NOMO-1 (cell line): Measurements from ENCODE around the gene EIF2B2.

ENCODE experiments used
- DNase-seq, 2 experiments: peaks; one replicate each; lab custom pipeline; 2025; ENCODE audit not compliant: unreplicated experiment in 2 of 2; lab: John Stamatoyannopoulos, UW

EIF2B2 gene

DNA sequence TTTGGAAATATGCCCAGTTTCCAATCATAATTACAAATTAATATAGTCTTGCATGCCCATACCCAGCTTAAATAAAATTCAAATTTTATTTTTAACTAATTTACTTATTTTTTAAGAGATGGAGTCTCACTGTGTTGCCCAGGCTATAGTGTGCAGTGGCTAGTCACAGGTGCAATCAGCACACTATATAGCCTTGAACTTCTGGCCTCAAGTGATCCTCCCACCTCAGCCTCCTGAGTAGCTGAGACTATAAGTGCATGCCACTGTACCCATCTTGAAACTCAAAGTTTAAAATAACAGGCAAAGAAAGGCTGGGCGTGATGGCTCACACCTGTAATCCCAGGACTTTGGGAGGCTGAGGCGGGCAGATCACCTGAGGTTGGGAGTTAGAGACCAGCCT is 38.2 kb downstream of the EIF2B2 start:
- no peak for DNase-seq

DNA sequence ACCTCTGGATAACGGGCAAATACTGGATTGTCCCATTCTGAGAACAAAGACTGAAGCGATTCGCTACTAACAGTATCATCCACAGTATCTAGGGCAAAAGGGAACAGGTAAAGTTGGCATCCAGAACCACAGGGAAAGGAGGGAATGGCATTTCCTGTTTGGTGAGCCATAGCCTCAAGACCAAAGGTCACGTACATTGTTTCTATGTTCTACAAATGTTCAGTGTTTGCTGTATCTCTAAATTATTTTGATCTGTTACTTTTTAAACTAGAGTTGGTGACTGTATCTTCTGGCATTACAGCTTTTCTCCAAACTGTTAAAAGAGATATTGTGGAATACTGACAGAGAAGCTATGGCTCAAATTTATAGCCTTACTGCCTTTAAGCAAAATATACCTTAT is 38.9 kb downstream of the EIF2B2 start:
- no peak for DNase-seq

DNA sequence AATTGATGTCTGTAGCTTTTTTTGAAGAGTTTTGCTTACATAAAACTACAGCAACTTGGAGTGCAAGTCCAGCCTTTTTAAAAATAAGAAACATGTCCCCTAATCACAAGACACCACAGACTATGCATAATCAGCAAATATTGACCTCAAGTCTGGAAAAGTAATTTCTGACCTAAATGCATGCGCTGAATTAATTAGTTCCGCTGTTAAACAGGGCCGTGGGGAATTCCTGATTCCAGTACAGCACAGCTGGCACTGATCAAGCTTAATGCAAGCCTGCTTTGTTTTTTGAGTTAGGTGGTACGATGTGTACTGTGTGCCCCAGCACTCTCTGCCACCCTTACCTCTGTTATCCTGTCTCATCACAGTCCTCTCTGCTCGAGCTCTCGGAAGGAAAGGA is 39.3 kb downstream of the EIF2B2 start:
- no peak for DNase-seq

DNA sequence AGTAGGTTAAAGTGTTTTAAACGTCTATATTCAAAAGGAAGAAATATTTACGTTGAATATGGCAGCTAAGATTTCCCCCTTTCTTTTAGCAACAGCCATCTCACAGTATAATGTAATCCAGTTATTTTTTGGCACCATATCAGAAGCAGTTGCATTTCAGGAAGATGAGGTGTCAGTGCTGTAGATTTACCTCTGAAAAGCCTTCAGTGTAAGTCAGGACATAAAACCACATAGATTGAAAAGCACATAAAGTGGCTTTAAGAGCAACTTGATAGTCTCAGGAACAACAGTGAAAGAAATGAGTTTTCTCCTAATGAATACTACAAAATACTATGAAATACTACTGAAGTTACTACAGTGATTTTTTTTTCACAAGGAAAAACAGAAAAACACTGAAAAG is 41.6 kb downstream of the EIF2B2 start:
- no peak for DNase-seq

DNA sequence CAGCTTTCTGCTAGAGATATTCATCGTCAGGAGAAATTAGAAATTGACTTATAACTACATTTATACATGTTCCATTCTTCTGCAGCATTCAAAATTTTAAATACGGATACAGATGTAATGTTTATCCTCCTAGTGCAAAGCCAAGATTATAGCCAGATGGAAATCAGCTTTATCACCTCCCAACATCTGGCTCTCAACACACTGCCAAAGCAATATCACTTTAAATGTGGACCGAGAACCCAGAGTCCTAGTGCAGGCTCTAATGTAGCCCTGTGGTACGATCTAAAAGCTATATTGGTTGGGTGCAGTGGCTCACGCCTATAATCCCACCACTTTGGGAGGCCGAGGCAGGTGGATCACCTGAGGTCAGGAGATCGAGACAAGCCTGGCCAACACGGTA is 42.0 kb downstream of the EIF2B2 start:
- no peak for DNase-seq

DNA sequence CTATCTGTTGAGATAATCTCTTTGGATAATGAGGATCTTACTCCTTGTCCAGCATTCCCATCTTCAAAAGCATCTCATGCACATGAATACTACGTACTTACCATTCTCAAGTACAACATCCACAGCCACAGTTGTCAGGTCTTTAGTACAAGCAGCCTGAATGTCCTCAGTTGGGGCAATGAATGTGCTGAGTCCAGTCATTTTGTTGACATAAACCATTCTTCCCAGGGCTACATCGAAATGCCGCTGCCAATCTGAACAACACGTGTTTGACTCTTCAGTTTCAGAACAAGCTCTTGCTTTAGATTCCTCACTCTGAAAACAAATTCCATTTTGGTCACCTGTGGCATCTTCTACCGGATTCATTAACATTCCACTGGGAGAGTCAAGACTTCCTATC is 43.6 kb downstream of the EIF2B2 start:
- DNase-seq, result no peak

DNA sequence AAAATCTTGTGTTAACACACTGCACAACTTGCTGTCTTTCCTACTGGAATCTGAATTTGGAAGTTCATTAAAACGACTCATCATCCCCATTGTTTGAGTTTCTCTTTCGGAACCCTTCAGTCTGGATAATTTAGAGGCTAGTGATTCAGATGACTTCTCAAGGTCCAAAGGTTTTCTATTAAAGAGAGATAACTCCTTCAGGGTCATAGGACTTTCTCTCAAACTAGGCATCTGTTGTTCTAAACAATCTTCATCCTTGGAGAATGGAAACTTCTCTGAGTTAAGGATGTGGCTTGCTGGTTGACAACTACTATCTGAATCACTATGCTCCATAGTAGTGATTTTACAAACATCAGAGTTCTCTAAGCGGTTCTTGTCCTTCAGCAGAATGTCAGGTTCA is 44.2 kb downstream of the EIF2B2 start:
- DNase-seq, result no peak

DNA sequence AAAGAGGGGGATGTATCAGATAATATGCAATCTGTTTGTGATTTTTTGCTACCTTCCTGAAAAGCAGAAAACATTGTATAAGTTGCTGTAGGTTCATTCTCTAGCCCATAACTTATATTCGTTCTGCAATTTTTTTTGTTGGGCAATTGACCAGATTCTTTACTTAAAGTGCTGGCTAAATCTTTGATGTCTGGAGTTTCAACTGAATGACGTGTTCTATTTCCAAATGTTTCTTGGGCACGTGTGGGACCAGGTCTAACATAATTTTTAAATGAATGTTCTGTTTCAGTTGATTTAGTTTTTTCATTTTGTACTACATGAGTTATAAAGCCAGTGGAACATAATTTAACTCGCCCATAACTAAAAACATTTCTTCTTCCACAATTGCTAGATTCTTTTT is 44.8 kb downstream of the EIF2B2 start:
- DNase-seq, result no peak

DNA sequence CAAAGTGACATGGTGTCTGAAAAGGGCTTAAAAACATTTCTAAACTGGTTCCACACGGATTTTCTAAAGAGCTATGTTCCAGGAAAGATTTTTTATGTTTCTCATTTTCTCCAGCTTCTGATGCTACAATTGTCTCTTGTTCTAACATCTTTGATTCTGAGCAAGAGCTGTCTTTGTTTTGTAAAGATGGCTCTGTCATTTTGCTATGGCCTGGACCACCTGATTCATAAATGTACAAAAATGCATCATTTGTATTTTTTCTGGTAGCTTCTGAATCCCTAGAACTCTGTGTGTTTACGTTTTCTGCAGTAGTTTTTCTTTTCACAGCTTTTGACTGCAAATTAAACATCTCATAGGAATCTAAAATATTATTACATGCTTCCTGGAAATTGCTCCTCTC is 45.4 kb downstream of the EIF2B2 start:
- no peak for DNase-seq

DNA sequence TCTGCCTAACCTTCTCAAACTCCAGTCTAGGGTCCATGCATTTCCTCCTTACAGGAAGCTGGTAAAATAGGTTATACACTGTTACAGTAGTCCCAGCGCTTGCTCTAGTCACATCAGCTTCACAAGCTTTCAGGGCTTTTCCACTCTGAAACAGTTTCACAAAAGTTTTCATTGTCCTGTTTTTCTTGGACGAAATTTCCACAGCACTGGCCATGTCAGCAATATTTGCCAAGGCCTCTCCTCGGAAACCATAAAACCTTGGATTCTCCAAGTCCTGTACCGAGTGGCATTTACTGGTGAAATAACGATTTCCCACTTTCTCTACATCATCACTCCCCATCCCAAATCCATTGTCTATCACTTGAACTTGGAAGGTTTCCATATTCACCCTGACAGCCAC is 46.4 kb downstream of the EIF2B2 start:
- DNase-seq, result no peak

DNA sequence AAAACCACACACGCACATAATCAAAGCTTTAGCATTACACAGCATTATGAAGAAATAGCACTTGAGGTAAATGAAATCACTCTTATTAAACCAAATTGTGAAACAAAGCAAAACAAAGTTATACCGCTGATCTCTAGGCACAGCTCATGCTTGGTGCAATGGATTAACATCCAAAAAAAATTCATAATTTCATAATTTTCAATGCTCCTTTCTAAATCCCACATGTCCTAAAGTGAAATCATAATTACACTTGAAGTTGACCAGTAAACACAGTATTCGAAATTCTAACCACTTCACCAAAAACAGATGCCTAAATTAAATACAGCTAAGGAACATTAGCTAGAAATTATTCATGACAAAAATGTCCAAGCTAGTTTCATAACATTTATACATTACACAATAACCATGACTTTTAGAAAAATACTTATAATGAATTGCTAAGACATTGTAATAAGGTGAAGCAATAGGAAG is 47.0 kb downstream of the EIF2B2 start:
- peak in 1 of 2 experiments; percentile 45 for DNase-seq

DNA sequence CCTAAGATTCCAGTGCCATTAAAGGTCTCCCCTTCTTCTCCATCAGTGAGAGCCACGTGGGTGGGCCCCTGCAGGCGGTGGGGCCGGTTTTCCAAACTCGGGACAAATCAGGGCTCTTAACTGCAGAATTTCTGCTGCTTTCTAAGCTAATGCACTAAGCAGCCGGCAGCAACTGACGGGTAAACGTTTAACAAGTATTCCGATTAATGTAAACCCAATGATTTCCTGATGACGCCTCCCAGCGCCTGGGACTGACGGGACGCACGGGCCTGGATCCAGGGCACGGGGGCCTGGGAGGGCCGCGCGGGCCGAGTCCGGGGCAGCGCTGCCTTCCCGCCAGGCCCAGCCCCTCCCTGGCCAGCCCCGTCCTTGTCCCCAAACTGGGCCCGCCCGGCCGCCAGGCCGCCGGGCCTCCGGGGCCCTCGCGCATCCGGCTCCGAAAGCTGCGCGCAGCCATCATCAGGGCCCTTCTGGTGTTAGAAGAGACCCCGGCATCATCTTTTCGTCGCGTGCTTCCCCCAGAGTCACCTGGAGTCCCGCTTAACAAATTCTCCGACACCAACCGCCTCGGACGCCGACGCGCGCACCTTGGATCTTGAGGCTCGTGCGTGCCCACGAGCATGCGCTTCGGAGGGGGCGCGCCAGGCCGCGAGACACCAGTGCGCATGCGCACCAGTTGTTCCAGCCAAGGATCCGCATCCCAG is 48.3 kb downstream of the EIF2B2 start, which contains the start of gene MLH3:
Gene MLH3, minus strand, starts transcription at position 616 of the 704 bp plus-strand sequence. CDS start 1,812 bp downstream, outside the sequence.
- DNase-seq, result peak; percentile 67 to 77

DNA sequence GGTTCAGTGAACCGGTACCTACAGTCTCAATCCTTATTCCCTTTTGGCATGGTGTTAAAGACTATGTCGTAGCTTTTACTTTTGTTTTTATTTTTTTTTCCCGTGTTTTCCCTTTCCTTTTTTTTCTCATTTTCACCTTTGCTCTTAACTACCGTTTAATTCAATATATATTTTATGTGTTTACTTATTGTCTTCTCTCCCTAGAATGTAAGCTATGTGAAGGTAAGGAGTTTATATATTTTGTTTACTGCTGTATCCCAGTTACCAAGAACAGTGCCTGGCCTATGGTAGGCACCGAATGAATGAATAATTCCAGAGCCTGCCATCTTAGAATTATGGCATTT is 48.8 kb downstream of the EIF2B2 start:
- no peak for DNase-seq

DNA sequence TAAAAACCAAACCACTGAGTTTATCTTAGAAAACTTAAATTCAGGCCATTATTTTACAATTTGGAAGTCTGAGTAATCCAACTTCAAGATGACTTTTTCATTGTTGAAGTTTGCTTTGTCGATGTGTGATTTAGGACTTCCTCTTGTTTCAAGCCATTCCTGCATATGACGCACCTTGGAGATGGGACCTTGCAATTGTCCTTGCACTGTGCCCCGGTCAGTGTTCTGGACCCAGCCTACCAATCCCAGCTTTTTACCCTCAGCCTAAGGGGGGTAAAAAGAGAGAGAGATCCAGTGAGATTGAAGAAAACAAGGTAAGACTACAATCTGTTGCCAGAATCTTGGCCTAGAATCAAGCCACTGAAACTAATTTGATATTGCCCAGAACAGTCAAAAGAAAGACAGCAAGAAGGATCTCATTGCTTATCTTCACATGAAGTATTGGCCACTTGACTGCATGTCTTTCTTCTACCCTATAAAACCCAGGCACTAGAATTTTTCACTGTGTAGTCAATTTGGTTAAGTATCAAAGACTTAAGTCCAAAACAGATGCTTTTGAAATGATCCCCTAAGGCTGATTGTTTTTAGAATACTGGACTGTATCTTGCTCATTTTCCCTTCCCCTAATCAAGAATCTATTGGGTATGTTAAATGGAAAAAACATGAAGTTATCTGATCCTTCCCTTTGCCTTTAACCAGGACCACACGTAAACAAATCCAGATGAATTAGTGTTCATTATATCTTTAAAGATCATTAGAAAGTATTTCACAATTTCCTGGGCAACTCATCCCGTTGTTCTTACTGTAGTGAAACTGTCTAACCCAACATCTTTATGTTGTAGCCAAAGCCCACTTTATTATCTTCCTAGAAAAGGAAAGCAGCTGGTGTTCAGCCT is 50.9 kb downstream of the EIF2B2 start:
- no peak for DNase-seq

DNA sequence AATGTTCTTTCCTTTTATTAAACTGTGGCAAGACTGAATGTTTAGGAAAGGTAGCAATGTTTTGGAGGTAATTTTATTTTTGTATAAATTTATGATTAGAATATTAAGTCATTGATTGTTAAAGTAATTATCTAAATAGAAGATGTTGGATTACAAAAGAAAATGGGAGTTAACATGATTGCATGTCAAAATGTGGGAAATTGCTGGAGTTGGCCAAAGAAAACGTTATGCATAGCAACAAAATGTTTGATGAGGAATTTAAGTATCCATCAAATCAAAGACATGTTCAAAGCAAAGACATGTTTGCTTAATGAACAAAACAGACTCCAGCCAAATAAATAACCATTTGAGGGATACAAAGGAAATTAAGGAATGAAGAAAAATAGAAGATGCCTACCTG is 51.7 kb downstream of the EIF2B2 start:
- no peak for DNase-seq

DNA sequence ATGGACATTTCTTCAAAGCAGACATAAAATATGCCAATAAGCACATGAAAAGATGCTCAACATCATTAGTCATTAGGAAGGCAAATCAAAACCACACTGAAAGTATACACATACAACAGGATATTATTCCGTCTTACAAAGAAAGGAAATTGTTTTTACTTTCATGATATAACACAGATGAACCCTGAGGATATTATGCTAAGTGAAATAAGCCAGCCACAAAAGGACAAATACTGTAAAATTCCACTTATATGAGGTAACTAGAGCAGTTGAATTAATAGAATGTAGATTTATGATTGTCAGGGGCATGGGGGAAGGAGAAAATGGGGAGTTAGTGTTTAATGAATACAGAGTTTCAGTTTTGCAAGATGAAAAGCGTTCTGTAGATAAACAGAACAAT is 56.9 kb downstream of the EIF2B2 start:
- DNase-seq, result no peak

DNA sequence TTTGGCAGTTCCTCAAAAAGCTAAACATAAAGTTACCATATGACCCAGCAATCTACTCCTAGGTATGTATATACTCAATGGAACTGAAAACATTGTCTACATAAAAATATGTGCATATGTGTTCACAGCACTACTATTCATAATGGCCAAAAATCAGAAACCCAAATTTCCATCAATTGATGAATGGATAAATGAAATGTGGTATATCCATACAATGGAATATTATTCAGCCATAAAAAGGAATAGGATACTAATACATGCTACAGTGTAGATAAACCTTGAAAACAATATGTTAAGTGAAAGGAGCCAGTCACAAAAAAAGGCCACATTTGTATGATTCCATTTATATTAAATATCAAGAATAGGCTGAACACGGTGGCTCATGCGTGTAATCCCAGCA is 57.7 kb downstream of the EIF2B2 start:
- DNase-seq, result no peak
